GM10266 (cell line): Measurements from ENCODE around the gene CCSER1.

Experiments used
- DNase-seq: peaks from one replicate; pipeline ENCODE4 v3.0.0; 2012; ENCODE audit errors: extremely low spot score
- TF ChIP-seq, protein P1 (sequence below): IDR thresholded peaks from 2 replicates; pipeline ENCODE4 v1.5.1; 2012; ENCODE audit warnings: mild to moderate bottlenecking, low read depth; ENCODE audit not compliant: control insufficient read depth, insufficient read depth; ENCODE audit errors: missing control alignments

CCSER1 gene

DNA sequence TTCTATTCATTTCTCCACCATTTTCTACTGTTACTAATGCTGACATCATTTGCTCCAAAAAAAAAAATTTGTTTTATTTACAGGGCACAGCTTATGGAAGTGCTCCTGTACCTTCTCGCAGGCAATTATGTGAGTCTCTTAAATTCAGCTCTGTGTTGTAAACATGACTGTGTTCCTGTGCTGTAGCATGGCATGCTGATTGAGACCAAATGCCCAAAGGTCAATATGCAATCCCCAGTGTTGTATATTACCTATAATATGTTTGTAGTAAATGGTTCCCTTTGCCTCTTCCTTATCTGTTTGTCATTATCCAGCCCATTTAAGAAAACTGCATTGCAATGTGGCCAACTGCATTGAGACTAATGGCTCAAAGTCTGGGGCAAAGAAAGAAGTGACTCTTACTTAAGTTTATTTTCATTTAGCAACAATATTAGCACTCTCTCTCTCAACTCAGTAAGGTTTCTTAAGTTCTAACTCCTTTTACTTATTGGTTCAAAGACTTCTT, 1156.6 kb downstream of the CCSER1 start:
- DNase-seq = no peak
- TF ChIP-seq, protein P1, sequence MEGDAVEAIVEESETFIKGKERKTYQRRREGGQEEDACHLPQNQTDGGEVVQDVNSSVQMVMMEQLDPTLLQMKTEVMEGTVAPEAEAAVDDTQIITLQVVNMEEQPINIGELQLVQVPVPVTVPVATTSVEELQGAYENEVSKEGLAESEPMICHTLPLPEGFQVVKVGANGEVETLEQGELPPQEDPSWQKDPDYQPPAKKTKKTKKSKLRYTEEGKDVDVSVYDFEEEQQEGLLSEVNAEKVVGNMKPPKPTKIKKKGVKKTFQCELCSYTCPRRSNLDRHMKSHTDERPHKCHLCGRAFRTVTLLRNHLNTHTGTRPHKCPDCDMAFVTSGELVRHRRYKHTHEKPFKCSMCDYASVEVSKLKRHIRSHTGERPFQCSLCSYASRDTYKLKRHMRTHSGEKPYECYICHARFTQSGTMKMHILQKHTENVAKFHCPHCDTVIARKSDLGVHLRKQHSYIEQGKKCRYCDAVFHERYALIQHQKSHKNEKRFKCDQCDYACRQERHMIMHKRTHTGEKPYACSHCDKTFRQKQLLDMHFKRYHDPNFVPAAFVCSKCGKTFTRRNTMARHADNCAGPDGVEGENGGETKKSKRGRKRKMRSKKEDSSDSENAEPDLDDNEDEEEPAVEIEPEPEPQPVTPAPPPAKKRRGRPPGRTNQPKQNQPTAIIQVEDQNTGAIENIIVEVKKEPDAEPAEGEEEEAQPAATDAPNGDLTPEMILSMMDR = no peak

DNA sequence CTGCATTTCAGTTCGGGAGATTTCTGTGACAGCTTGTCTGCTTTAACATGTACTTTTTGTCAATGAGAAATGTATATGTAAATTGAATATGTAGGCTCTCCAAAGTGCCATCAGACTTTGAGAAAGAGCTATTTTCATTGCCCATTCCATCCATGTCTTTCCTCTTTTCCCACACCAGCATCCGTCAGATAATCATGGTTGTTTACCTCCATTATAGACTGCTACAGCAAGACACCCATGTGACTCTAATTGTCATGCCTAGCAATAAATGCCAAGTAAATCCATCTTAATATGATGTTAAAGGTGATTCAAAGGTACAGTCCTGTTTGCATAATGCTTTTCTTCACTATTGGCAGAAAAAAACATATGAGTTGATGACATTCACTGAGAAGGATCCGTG, 1157.3 kb downstream of the CCSER1 start:
- TF ChIP-seq, protein P1 = no peak
- no peak for DNase-seq

DNA sequence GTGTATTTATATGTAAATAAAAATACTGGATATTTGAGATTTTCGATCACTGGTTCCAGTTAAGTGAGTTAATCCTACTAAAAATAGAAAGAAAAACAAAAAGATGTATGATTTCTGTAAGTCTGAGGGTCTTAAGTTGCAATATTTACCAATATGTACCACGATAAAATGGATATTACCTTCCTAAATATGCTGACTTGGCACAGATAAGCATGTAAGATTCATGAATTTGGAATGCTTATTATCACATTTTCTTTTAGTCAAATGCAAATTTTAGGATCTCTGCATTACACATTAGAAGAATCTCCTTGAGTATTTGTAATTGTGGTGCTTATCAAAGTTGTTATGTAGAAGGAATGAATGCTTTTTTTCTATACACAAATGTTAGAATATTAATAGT, 1158.3 kb downstream of the CCSER1 start:
- no peak for DNase-seq
- TF ChIP-seq, protein P1 = no peak

DNA sequence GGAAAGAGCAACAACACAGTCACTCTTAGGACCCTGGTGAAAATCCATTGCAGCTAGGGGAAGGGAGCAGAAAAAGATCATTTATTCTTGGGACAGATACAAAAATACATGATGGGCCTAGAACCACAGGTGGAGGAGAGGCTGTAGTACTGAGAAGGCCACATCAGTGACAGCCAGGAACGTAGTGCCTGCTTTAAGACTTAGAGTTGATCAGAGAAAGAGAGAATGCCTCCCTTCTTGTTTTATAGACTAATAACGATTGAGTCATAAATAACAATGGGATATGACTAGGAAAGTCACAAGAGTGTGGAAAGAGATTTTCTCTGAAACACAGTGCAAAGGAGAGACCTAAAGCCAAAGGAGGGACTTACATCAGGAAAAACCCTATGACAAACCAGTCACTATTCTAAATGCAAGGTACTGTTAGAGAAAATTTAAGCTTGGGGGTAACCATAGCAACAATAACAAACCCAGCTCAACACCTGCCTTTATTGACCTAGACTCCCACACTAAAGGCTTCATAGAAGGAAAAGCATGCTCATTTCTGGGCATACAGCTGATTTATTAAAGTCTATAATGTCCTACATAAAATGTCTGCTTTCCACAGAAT, 1161.6 kb downstream of the CCSER1 start:
- DNase-seq = no peak
- TF ChIP-seq, protein P1 = no peak

DNA sequence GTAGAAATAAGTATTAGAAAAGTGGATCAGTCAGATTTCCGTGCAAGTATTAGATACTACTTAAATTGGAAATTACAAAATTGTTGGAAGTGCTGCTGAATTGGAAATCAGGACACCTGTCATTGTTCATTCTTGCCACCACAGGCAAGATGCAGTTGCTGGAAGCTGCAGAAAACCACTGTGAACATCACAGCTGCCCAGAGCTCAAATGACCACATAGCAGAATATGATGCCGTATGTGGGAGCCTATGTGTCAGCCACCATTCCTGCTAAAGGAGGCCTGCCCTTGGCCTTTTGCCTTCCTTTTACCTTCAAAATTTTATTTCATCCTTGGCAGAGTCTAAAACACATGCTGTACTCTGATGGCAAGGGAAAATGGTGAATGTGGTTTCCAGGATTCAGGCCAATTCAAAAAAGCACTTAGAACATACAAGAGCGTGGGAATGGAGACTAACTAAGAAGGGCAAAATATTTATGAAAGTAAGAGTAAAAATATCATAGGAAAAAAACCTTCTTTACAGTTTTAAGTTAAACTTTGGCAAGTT, 1171.0 kb downstream of the CCSER1 start:
- no peak for DNase-seq
- TF ChIP-seq, protein P1 = no peak

DNA sequence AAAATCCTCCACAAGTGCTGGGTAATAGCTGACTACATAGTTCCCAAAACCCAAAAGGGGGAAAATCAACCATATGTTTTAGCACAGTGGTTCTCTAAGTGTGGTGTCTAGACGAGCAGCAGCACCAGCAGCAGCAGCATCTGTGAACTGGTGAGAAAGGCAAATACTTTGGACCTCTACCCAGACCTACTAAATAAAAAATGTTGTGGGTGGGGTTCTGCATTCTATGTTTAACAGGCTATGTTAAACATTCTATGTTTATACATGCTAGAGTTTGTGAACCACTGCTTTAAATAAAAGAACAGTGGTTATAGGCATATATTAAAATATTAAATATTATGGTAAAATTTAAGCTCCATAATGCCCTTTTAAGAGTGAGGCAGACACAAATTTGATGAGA, 1171.6 kb downstream of the CCSER1 start:
- TF ChIP-seq, protein P1 = no peak
- DNase-seq = no peak

DNA sequence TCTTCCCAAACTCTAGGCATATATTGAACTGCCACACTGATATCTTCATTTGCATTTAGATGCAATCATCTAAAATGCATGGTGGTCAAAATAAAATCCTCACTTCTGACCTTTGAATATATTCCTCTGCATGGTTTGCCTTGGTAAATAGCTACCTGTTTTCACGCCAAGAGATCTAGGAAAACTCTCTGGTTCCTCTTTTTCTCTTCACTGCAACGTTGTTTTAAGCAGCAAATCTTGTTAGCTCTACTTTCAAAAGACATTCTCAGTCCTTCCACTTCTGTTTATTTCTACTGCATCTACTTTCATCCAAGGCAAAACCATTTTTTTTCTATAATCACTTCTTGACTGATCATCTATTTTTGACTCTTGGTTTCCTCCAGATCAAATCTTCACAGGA, 1174.9 kb downstream of the CCSER1 start:
- DNase-seq = no peak
- TF ChIP-seq, protein P1 = no peak
